HG03095 (cell line): ENCODE results near the gene KCNA2.

ENCODE experiments used
- ATAC-seq: cut with Tn5 transposase; IDR thresholded peaks from one replicate; pipeline ENCODE4 v1.9.1; 2021; ENCODE audit warnings: moderate library complexity; ENCODE audit not compliant: unreplicated experiment

KCNA2 gene

GRCh38 chr1:110604586-110605148 is 1.5 kb downstream of the KCNA2 start:
- ATAC-seq: no peak

- ATAC-seq: no peak
Measured at GRCh38 chr1:110603058-110603457, 3.1 kb downstream of the KCNA2 start.

GRCh38 chr1:110602466-110602865 is 3.7 kb downstream of the KCNA2 start:
- ATAC-seq: no peak

GRCh38 chr1:110601332-110601731 is 4.8 kb downstream of the KCNA2 start:
- ATAC-seq: no peak

GRCh38 chr1:110600716-110601115 is 5.4 kb downstream of the KCNA2 start:
- ATAC-seq: no peak

GRCh38 chr1:110597966-110598365 is 8.2 kb downstream of the KCNA2 start:
- no peak for ATAC-seq

GRCh38 chr1:110596312-110596711 is 9.8 kb downstream of the KCNA2 start:
- ATAC-seq: no peak

- ATAC-seq: no peak
Measured at GRCh38 chr1:110595353-110595710, 10.8 kb downstream of the KCNA2 start.

GRCh38 chr1:110594456-110595352 is 11.5 kb downstream of the KCNA2 start:
- ATAC-seq: no peak

- ATAC-seq: no peak
Measured at GRCh38 chr1:110593902-110594301, 12.3 kb downstream of the KCNA2 start.

GRCh38 chr1:110591956-110592355 is 14.2 kb downstream of the KCNA2 start:
- no peak for ATAC-seq

GRCh38 chr1:110588991-110589390 is 17.2 kb downstream of the KCNA2 start:
- no peak for ATAC-seq

- ATAC-seq: no peak
Measured at GRCh38 chr1:110588486-110588885, 17.7 kb downstream of the KCNA2 start.

GRCh38 chr1:110587906-110588305 is 18.3 kb downstream of the KCNA2 start:
- ATAC-seq: no peak

- no peak for ATAC-seq
Measured at GRCh38 chr1:110585481-110585880, 20.7 kb downstream of the KCNA2 start.

- ATAC-seq: no peak
Measured at GRCh38 chr1:110584045-110584444, 22.1 kb downstream of the KCNA2 start.

GRCh38 chr1:110583505-110583904 is 22.7 kb downstream of the KCNA2 start:
- ATAC-seq: no peak

- no peak for ATAC-seq
Measured at GRCh38 chr1:110582378-110582777, 23.8 kb downstream of the KCNA2 start.

- ATAC-seq: no peak
Measured at GRCh38 chr1:110581682-110582145, 24.4 kb downstream of the KCNA2 start.

GRCh38 chr1:110580244-110580643 is 25.9 kb downstream of the KCNA2 start:
- ATAC-seq: no peak

- ATAC-seq: no peak
Measured at GRCh38 chr1:110579460-110579859, 26.7 kb downstream of the KCNA2 start.

- no peak for ATAC-seq
Measured at GRCh38 chr1:110576441-110576840, 29.7 kb downstream of the KCNA2 start.
